IMR-90 (cell line): ENCODE data around the gene TNRC6C.

Source experiments
- BHLHE40 ChIP-seq: fragments of 150-350 bp; IDR thresholded peaks from 2 replicates; pipeline ENCODE4 v1.6.1; 2016; ENCODE audit warnings: mild to moderate bottlenecking, low read depth, low read length
- CTCF ChIP-seq: conservative IDR thresholded peaks from 2 replicates; pipeline ENCODE4 v1.5.1; 2012; ENCODE audit warnings: mild to moderate bottlenecking, low read depth, low read length, improper control_type of control experiment
- MXI1 ChIP-seq: IDR thresholded peaks from 2 replicates; pipeline ENCODE4 v1.6.1; 2012; ENCODE audit warnings: low read depth, mild to moderate bottlenecking, low read length, moderate library complexity, borderline replicate concordance
- NFE2L2 ChIP-seq: fragments of 150-350 bp; IDR thresholded peaks from 2 replicates; pipeline ENCODE4 v1.6.1; 2016; ENCODE audit warnings: low read depth, mild to moderate bottlenecking, low read length
- POLR2A ChIP-seq: IDR thresholded peaks from 2 replicates; pipeline ENCODE4 v1.6.1; 2012; ENCODE audit warnings: mild to moderate bottlenecking, low read depth, low read length
- RCOR1 ChIP-seq: IDR thresholded peaks from 2 replicates; pipeline ENCODE4 v1.6.1; 2012; ENCODE audit warnings: mild to moderate bottlenecking, low read length, improper control_type of control experiment; ENCODE audit not compliant: insufficient replicate concordance
- RFX5 ChIP-seq: IDR thresholded peaks from 2 replicates; pipeline ENCODE4 v1.8.0; 2012; ENCODE audit warnings: low read depth, mild to moderate bottlenecking, low read length, moderate library complexity
- SMC3 ChIP-seq: fragments of 150-350 bp; IDR thresholded peaks from 2 replicates; pipeline ENCODE4 v1.6.1; 2016; ENCODE audit warnings: low read depth, mild to moderate bottlenecking, antibody characterized with exemption, low read length, moderate library complexity
- USF2 ChIP-seq: fragments of 150-350 bp; IDR thresholded peaks from 2 replicates; pipeline ENCODE4 v1.6.1; 2017; ENCODE audit warnings: mild to moderate bottlenecking, antibody characterized with exemption, low read length, low read depth

GRCh38 chr17:78124081-78124835 lies 165.8 kb downstream of the TNRC6C start:
- TF ChIP-seq CTCF (no peak), USF2 (no peak), SMC3 (no peak), POLR2A (no peak), BHLHE40 (no peak), NFE2L2 (no peak), RCOR1 (no peak), RFX5 (no peak), MXI1 (no peak)
